HG03460 (cell line): ENCODE measurements around the gene YDJC.
A peak's percentile ranks its signal among the peaks of the same experiment; 100 is the strongest.
"Not testable (repeated sequence)": the region's sequence is repeated elsewhere in the genome, so short reads cannot be mapped to it uniquely, and the experiment has no call there.

ENCODE experiments used
- ATAC-seq: cut with Tn5 transposase; IDR thresholded peaks from one replicate; pipeline ENCODE4 v1.9.1; 2021; ENCODE audit not compliant: unreplicated experiment

Gene YDJC

GRCh38 chr22:21611210-21611977 is 18.4 kb downstream of the YDJC start:
- no peak for ATAC-seq

GRCh38 chr22:21609556-21610157 is 20.2 kb downstream of the YDJC start:
- not testable (repeated sequence) for ATAC-seq

DNA sequence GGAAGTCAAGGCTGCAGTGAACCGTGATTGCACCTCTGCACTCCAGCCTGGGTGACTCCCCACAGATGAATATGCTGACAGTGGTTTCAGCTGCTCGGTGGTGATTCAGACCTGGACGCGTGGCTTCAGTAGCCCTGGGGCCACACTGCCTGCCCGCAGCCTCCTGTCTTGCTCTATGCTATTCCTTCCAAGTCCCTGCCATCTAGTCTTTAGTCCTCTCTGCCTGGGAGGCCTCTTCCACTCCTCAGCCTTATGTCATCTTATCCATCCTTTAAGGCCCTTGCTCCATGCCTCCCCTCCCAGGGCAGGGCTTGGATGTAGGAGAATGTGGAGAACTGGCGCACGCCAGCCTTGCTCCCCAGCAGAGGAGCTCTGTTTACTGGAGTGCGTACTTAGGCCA is 23.0 kb downstream of the YDJC start:
- ATAC-seq = no peak

- no peak for ATAC-seq
These were observed 23.8 kb downstream of the YDJC start for GRCh38 chr22:21605887-21606564.

DNA sequence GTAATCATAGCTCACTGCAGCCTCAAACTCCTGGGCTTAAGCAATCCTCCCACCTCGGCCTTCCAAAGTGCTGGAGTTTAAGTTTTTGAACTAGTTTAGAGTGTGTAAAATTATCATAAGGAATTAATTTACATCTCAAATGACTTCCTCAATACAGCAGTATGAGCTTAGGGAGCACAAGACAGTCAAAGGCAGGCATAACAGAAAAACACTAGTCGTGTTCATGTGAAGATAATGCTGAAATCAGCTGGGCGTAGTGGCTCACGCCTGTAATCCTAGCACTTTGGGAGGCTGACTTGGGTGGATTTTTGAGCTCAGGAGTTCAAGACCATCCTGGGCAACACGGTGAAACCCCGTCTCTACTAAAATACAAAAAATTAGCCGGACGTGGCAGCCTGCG is 25.8 kb downstream of the YDJC start:
- no peak for ATAC-seq

GRCh38 chr22:21602579-21602978 is 27.2 kb downstream of the YDJC start:
- no peak for ATAC-seq

GRCh38 chr22:21599053-21599893 is 30.5 kb downstream of the YDJC start:
- no peak for ATAC-seq

DNA sequence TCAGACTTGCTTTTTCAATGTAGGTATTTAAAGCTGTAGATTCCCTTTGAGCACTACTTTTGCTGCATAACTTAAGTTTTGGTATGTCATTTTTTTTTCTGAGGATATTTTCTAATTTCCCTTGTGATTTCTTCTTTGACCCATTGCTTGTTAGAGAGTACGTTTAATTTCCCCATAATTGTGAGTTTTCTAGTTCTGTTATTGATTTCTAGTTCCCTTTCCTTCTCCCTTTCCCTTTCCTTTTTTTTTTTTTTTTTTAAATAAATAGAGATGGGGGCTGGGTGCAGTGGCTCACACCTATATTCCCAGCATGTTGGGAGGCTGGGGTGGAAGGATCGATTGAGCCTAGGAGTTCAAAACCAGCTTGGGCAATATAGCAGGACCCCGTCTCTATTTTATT is 31.5 kb downstream of the YDJC start:
- ATAC-seq = no peak

DNA sequence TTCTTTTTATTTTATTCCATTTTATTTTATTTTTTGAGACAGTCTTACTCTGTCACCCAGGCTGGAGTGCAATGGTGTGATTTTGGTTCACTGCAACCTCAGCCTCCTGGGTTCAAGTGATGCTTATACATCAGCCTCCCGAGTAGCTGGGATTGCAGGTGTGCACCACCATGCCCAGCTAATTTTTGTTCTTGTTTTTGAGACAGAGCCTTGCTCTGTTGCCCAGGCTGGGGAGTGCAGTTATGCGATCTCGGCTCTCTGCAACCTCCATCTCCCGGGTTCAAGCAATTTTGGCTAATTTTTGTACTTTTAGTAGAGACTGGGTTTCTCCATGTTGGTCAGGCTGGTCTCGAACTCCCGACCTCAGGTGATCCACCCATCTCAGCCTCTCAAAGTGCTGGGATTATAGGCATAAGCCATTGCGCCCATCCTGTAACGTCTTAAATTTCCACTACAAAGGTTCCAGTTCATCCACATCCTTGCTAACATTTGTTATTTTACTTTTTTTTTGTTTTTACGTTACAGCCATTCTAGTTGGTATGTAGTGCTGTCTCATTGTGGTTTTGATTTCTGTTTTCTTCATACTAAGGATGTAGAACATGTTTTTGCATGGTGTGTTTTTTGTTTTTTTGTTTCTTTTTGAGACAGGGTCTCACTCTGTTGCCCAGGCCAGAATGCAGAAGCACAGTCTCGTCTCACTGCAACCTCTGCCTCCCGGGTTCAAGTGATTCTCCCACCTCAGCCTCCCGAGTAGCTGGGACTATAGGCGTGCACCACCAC is 33.3 kb downstream of the YDJC start:
- not testable (repeated sequence) for ATAC-seq

DNA sequence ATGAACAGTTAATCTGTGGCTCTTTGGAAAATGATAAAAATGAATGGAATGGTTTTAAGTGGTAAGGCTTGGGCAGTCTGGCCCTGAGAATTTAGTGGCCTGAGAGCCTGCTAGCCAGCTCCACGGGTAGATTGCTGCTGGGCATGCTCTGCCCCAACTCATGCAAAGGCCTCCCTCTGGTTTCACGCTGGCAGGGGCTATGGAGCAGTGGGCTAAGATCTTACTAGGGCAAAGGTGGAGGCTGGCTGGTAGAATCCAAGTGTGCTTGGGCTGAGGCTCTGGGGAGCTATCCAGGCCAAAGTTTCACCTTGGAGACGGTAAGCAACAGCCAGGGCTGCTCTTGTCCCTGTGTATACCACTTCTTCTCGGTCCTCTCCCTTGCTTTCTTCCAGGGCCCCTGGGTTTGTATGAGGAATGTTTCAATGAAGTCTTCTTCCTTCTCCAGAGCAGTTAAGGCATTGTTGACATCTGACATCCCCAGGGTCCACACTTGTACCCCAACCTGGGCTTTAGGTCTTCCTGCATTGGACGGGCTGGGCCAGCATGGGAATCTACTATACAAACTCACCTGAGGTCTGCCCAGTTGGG is 34.9 kb downstream of the YDJC start:
- no peak for ATAC-seq

GRCh38 chr22:21593406-21594232 is 36.2 kb downstream of the YDJC start:
- no peak for ATAC-seq

- ATAC-seq = no peak
These were observed 37.4 kb downstream of the YDJC start for GRCh38 chr22:21592422-21592821.

- no peak for ATAC-seq
These were observed 38.1 kb downstream of the YDJC start for GRCh38 chr22:21591695-21592094.

DNA sequence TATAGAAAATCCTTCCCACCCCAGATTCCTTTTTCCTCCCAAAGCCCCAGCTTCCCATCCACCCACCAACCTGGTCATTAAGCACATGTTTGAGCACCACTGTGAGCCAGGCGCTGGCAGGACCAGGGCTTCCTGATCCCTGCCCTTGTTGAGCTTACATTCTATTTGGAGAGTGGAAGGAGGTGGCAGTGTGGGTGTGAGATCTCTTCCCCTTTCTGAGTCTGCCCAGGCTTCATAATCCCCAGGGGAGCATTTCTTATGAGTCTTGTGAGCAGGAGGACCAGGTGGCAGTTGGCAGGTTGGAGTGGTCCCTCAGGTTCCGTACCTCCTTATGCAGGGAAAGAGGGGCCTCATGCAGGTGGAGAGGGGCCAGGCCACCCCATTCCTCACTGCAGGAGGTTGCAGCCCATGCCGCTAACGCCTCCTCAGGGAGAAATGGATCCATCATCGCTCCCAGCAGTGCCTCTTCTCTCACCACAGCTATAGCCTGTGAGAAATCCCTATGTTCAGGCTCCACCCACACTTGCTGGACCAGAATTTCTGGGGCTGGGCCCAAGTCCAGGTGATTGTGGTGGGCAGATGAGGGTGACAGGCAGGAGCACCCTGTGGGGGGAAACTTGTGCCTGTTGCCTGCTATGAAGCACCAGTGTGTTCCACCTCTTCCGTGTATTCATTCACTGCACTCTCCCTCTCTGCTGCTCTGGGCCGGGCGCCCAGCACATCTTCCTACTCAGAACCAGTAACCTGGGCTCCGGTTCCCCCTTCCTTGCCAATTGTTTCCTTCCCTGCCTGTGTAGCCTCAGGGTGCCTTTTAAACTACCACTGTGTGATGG is 38.8 kb downstream of the YDJC start:
- ATAC-seq = no peak

- no peak for ATAC-seq
These were observed 40.4 kb downstream of the YDJC start for GRCh38 chr22:21589396-21589795.

DNA sequence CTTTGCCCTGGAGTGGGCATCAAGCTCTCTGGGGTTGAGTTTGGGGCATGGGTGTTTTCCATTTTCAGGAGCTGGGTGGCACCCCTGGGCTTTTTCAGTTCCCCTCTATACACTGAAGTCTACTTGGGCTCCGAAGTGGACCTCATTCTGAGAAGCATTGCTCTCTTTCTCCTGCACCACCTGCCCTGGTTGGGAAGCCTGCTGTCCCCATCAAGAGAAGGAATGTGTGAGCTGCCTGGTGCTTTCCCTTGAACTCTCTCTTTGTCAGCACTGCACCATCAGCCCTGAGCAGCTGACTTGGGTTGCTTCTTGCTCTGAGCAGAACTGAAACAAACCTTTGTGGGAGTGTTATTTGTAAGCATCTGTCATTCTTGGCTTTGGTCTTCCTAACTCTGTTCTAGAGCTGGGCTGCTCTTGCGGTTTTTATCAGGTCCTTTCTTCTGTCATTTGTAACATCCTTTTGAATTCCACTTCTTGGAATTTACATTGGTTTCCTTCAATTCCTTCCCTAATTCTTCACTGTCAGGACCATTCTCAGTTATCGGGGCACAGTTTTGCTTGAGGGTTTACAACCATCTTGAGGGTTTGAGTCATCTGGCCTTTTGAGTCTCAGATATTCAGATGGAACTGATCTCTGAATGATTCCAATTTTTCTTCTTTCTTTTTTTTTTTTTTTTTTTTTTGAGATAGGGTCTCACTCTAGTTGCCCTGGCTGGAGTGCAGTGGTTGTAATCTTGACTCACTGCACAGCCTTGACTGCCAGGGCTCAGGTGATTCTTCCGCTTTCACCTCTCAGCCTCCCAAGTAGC is 41.8 kb downstream of the YDJC start:
- ATAC-seq = peak; percentile 80

- no peak for ATAC-seq
These were observed 44.4 kb downstream of the YDJC start for GRCh38 chr22:21585389-21585788.
